Measurements from ENCODE around the gene GRXCR1.

Gene GRXCR1

DNA sequence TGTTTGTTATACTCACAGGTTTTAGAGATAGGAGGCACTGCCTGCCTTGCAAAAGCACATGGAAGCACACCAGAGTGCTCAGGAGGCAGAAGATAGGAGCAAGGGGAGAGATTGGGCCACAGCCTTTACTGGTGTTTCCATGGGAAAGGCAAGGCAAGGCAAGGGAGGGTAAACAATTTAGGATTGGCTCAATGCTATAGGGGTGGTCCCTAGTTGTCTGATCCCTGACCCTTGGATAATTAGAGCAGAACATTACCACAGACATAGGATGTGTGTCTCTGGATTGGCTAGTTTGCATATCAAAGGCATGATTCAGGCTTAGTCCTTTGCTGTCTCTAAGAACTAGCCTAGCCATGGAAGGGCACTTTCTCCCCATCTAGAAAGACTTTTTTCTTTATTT lies 36.1 kb downstream of the GRXCR1 start:
- no peak for DNase-seq

DNA sequence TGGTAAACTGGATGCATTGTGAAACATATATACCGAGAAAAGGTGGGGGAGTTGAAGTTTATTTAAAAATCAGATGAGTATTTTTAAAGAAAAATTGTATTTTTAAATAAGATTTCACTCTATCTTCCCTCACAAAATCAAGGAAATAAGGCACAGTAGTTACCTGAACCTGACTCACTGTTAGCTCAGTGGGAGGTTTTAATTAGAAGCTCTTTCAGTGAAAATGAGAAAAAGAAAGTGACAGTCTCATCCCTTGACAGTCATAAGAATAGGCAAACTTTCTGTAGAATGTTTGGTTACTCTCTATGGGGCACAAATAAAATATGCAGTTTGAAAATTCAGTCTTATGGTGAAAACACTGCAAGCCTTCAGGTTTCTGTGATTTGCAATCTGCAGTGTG lies 49.7 kb downstream of the GRXCR1 start:
- no peak for DNase-seq

DNA sequence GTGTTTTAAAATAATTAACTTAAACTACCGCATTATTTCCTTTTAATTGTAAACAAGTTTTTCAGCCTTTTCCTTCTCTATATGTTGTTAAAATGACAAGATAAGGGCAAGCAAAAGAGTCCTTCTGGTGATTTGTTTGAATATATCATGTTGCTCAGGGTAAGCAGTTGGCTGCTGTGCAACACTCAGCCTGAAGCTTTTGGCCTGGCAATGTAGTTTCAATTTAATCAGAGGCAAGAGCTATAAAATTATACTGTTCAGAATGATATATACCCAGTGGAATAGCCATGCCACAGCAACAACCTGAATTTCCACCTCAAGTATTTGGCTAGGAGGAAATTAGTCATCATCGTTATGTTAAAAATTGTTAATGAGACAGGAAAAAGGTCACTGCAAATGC lies 53.4 kb downstream of the GRXCR1 start:
- DNase-seq = no peak

DNA sequence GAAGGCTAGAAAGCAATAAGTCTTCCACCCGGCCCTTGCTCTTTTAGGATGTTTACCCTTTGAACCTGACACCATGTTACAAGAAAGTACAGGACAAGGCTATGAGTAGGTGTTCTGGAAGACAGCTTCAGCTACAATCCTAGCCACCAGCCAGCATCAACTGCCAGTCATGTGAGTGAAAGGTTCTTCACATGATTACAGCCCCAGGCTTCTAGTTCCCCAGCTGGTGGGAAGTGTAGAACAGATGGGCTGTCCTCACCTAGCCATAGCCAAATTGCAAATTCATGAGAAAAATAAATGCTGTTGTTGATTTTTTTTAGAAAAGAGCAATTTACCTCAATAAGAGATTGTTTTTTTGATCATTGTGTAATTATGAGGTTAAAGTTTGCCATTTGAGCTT lies 60.8 kb downstream of the GRXCR1 start:
- DNase-seq = peak; percentile 12

DNA sequence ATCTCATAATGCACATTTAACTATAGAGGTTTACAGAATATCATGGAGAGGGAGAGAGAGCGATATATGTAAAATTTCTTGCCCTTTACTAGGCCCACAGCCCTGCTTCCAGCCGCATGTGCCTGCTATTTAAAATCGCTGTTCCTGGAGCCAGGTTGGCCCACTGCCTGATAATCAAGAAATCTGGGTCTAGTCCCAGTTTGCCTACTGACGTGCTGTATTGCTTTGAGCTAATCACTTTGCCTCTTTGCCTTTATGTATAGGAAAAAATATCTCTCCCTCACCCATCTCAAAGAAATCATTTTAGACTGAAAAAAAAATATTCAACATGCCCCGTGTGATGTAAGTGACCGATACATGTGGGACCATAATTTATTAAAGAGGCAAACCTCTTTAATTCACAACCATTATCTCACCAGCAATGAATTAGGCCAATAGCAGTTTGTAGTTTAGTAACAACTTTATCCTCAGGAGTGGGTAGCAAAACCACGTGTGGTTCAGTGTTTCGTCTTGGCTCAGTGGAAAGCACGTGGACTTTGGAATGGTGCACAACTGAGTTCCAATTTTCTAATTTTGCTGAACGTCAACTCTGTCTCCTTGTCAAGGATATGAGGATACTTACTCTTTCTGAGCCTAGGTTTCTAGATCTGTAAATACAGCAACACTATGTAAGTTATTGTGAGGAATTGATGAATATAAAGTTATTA lies 62.6 kb downstream of the GRXCR1 start:
- no peak for DNase-seq

DNA sequence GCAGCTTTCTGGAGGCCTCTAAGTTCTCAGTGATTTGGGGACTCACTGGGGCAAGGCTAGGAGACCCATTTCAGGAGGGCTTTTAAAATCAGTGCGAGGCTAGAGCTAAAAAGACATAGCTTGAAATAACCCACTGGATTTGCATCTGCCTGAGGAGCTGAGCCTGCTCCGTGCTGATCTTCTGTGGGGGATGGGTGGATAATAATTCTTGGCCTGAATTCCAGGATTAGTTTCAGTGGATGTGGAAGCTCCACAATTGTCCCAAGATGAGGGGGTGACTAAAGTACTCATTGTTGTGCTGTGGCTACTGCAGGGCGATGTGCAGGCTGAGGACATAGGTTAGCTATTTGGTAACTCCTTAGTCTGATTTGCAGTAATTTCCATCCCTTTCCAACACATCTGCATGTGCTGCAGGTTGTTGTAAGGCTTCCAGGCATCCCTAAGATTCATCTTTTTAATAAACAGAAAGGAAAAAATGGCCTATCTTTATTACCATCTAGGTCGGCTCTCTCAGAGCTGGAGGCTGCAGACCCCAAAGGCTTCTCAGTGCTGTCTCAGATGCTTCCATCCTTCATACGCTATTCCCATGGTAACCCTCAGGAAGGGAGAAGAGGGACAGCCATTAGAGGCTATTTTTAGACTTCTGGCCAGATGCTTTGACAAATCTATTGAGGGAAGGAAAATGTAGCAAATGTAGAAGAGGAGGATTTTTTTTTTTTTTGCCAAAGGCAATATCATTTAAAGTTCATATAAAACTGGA lies 63.4 kb downstream of the GRXCR1 start:
- peak; percentile 13 for DNase-seq

DNA sequence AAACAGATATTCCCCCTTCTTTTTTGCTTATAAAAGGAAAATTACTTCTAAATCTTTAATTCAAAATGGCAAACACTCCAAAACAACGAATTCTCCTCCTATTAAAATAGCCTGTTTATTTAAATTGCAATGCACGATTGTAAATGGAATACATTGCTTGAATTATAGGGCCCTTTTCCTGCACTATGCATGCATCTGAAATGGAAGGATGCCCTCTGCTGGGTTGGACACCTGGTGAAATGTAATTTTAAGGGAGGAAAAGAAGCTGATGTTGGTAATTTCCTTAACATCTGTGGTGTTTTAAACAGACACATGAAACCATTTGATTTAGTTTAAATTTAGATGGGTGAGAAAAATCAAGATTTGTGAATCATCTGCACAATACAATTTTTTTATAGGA lies 72.8 kb downstream of the GRXCR1 start:
- DNase-seq = no peak

DNA sequence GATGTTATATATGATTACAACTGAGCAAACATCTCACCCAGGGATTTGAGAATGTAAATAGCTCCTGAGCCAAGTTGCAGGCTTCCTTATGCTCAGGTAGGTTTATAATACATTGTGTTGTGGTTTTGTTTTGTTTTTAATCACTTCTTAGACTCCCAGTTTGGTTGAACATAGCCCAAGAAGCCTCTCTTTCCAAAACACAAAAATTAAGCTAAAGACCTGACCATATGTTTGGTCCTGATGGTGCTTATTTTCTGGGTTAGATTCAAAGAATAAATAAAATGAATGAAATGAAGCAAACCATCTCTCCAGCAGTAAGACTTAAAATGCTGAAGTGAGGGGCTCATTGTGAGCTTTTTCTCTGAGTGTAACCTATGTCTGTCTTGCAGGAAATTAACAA lies 93.5 kb downstream of the GRXCR1 start:
- peak; percentile 1 for DNase-seq

DNA sequence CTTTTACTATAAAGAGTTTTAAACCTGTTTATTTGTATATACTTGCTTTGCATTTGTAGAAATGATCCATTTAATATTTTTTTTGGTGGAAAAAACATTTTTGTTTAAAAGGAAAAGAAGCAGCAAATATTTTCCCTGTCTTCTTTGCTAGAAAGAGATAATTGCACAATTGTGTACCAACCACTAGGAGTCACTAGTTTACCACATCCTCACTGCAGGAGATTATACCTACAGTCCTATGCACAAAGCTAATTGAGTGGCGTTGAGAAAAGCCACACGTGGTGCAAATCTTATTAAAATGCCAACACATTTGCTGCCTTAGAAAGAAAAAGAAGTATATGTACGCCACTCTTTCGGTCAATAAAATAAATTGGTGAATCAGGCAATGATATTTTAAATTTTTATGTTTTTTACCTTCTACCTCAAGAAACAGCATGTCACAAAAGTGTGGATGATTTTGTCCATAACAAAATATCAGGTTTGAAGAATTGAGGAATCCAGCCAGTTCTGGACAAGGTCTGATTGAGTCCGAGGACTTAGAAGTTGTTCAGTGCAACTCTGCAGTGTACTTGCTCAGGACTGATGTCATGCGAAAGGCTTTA lies 102.9 kb downstream of the GRXCR1 start:
- DNase-seq = peak; percentile 67

DNA sequence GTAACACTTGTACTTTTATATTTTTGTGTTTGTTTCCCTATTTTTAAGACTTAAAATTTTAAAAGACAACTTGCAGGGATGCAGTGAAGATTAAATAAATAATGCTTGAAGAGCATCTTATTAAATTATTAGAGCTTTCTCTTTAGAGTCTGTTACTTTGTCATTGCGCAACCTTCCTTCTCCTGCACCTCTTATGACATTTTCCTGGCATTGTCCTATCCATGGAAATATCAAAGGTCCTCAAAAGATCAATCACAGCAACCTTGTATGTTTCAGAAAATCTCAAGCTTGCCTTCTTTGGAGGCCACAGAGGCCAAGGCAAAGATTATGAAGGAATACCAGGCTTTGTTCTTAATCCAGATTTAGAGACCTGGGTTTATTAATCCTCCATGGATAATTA lies 116.3 kb downstream of the GRXCR1 start:
- no peak for DNase-seq

DNA sequence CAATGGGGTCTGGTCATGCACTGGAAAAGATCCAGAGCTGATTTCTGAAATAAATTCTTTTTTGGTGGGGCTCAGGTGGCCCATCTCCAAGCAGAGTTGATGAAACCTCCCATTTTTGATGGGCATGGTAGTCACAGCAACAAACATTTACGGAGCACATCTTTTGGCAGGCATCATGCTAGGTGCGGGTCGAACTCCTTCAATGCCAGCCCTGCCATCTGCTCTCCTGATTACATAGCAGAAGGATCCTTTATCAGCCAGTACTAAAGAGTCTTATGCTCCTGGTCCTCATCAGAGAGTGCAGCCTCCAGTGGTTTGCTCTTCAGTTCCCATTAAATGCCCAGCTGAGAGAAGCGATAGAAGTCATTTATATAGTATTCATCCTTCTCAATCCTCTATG lies 121.7 kb downstream of the GRXCR1 start:
- peak; percentile 88 for DNase-seq

DNA sequence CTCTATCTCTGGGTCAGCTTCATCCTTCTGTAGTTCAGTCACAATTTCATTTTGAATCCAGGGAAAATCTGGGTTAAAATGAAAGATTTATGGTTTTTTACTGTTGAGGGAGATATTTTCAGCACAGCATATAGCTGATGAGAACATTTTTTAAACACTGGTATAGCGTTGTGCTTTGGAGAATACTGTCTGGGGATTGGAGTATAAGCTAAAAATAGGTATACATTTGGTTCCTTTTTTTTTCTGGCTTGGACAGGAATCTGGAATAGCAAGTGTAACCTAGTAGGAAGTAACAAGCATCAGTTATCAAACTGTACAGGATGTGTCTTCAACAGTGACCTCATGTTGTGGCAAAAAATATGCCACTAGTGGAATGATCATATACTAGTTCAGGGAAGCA lies 149.1 kb downstream of the GRXCR1 start:
- DNase-seq = no peak

DNA sequence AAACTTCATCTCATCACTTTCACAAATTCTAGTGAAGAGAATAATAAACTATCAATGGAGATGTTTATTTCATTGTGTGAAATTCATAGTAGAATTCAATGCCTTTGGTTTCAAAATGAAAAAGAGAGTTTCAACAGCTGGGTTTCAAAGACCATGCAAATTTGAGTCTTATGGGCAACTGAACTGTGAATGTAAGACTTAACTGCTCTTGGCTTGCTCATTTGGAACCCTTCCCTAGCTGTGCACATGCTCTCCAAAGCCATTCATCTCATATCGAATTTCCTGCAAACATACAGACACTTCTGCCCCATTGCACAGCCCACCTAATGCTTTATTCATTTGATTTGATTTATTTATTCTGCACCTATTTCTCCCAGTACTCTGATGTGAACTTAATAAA lies 154.5 kb downstream of the GRXCR1 start:
- peak; percentile 60 for DNase-seq

DNA sequence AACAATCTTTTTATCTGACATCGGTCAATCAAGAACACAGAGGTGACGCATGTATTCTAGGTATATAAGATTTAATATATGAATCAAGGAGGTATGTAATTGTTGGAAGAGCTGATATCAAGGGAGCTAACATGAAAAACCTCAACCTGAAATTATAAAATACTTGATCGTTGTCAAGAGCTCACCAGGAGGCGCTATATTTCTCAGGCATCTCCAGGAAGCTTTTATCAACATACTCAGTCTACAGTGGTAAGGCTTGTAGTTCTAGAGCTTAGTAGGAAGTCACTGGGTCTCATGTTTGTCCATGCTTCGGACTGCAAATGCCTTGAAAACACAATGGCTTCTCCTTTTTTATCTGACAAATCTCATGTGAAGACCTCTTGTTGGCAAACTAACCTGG lies 156.1 kb downstream of the GRXCR1 start:
- no peak for DNase-seq

DNA sequence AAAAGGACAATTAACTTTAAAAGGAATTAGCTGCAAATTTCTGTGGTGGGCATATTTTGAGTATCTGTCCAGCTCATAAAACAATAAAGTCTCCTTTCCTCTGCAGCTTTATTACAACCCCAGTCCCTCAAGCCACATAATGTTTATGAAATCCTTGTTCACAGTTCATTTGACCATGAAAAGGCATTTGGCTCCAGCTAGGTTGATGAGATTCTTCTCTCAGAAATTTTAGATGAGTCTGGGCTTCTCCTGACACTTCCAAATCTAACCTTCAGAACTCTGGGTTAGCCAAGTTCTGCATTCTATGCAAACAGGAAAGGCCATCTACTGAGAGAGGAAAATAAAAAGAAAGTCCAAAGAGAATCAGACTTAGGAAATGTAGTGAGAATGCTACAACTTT lies 156.8 kb downstream of the GRXCR1 start:
- DNase-seq = no peak

DNA sequence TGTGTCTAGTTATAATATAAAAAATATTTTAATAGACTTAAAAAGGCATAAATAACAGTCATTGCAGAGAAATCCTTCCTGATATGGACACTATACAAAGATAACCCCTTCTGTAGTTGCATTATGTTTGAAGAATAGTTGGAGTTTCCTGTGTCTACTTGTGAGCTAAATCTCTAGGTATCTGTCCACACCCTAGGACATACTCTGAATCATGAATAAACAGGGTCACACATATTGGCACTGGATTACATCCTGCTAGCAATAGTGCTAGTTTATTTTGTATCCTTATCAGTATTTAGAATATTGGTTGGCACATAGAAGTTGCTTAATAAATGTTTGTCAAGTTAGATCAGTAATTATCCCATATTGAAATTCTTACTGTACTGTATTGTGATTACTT lies 173.9 kb downstream of the GRXCR1 start:
- no peak for DNase-seq

DNA sequence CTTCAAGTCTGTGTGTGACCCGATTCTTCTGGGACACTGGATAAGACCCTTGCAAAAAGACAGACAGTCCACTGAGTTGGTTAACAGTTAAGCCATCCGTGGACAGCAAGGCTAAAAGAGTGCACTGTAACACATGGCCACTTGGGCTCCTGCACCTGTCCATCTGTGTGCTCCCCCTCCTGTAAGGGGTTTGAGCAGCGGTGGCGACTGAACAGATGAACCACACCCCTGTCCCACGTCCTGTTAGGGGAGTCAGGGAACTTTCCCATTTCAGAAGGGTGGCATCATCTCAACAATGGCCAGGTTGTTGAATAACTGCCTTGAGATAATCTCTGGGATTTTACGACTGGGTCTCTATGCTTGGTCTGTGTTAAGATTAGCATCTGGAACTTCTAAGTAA lies 178.6 kb downstream of the GRXCR1 start:
- no peak for DNase-seq

All from NCI-H2171 treated with DMSO at 0.1 percent for 48 hours (cell line).